ENCODE data around the gene DLGAP4.

DLGAP4 gene

GRCh38 chr20:36310215-36310981 is 4.3 kb downstream of the DLGAP4 start:
- no peaks in the 10 kb centered on the region for H3K36me3 Mint-ChIP-seq
- H3K4me1 Mint-ChIP-seq: peaks cover 0 to 4% of the 10 kb centered on the region in 2 donors
- peaks cover 65 to 81% of the 10 kb centered on the region in 2 donors for H3K27me3 Mint-ChIP-seq
- no peaks in the 10 kb centered on the region for H3K9me3 Mint-ChIP-seq
- ATAC-seq (replicated peaks) (no peak), DNase-seq (no peak)
- no peak overlapping the region for H3K4me3 Mint-ChIP-seq
- H3K27ac Mint-ChIP-seq: no peak overlapping the region

- Mint-ChIP-seq H3K27ac (no peak overlapping the region), H3K36me3 (no peaks in the 10 kb centered on the region), H3K9me3 (no peaks in the 10 kb centered on the region), H3K4me3 (no peak overlapping the region), H3K27me3 (peaks cover 63 to 81% of the 10 kb centered on the region in 2 donors), H3K4me1 (peaks cover 0 to 4% of the 10 kb centered on the region in 2 donors)
- DNase-seq: no peak
- ATAC-seq (replicated peaks): no peak
Observed at GRCh38 chr20:36311141-36311853, 5.2 kb downstream of the DLGAP4 start.

GRCh38 chr20:36311854-36312723 is 6.0 kb downstream of the DLGAP4 start:
- Mint-ChIP-seq H3K36me3 (no peaks in the 10 kb centered on the region), H3K9me3 (no peaks in the 10 kb centered on the region), H3K4me3 (no peak overlapping the region), H3K27me3 (peaks cover 63 to 84% of the 10 kb centered on the region in 2 donors), H3K27ac (no peak overlapping the region), H3K4me1 (peaks cover 0 to 4% of the 10 kb centered on the region in 2 donors)
- ATAC-seq (replicated peaks) (no peak), DNase-seq (no peak)

GRCh38 chr20:36312724-36313441 is 6.7 kb downstream of the DLGAP4 start:
- ATAC-seq (replicated peaks) (no peak), DNase-seq (no peak)
- Mint-ChIP-seq H3K27ac (no peak overlapping the region), H3K4me1 (peaks cover 0 to 2% of the 10 kb centered on the region in 2 donors), H3K9me3 (no peaks in the 10 kb centered on the region), H3K4me3 (no peak overlapping the region), H3K27me3 (peaks cover 55 to 76% of the 10 kb centered on the region in 2 donors), H3K36me3 (no peaks in the 10 kb centered on the region)

GRCh38 chr20:36313476-36313875 is 7.3 kb downstream of the DLGAP4 start:
- no peaks in the 10 kb centered on the region for H3K9me3 Mint-ChIP-seq
- DNase-seq (no peak), ATAC-seq (replicated peaks) (no peak)
- no peaks in the 10 kb centered on the region for H3K36me3 Mint-ChIP-seq
- peaks cover 49 to 70% of the 10 kb centered on the region in 2 donors for H3K27me3 Mint-ChIP-seq
- H3K4me1 Mint-ChIP-seq: peaks cover 0 to 2% of the 10 kb centered on the region in 2 donors
- H3K4me3 Mint-ChIP-seq: no peak overlapping the region
- no peak overlapping the region for H3K27ac Mint-ChIP-seq

- H3K27me3 Mint-ChIP-seq: peaks cover 47 to 67% of the 10 kb centered on the region in 2 donors
- no peak overlapping the region for H3K27ac Mint-ChIP-seq
- no peaks in the 10 kb centered on the region for H3K9me3 Mint-ChIP-seq
- ATAC-seq (replicated peaks) (no peak), DNase-seq (no peak)
- no peak overlapping the region for H3K4me3 Mint-ChIP-seq
- H3K36me3 Mint-ChIP-seq: no peaks in the 10 kb centered on the region
- H3K4me1 Mint-ChIP-seq: peaks cover 0 to 2% of the 10 kb centered on the region in 2 donors
Observed at GRCh38 chr20:36313926-36314325, 7.8 kb downstream of the DLGAP4 start.

- ATAC-seq (replicated peaks): no peak
- Mint-ChIP-seq H3K9me3 (no peaks in the 10 kb centered on the region), H3K4me1 (peaks cover 0 to 2% of the 10 kb centered on the region in 2 donors)
Observed at GRCh38 chr20:36314734-36315544, 8.8 kb downstream of the DLGAP4 start.

GRCh38 chr20:36315545-36316351 is 9.6 kb downstream of the DLGAP4 start:
- no peaks in the 10 kb centered on the region for H3K36me3 Mint-ChIP-seq
- peaks cover 37 to 55% of the 10 kb centered on the region in 2 donors for H3K27me3 Mint-ChIP-seq
- no peak overlapping the region for H3K4me3 Mint-ChIP-seq
- ATAC-seq (replicated peaks): no peak
- peaks cover 0 to 2% of the 10 kb centered on the region in 2 donors for H3K4me1 Mint-ChIP-seq
- H3K9me3 Mint-ChIP-seq: no peaks in the 10 kb centered on the region
- DNase-seq: no peak
- no peak overlapping the region for H3K27ac Mint-ChIP-seq

More at GRCh38 chr20:36314734-36315544, 8.8 kb downstream of the DLGAP4 start:
- H3K27me3 Mint-ChIP-seq: peaks cover 37 to 57% of the 10 kb centered on the region in 2 donors
- no peak for DNase-seq
- H3K27ac Mint-ChIP-seq: no peak overlapping the region
- H3K36me3 Mint-ChIP-seq: no peaks in the 10 kb centered on the region
- no peak overlapping the region for H3K4me3 Mint-ChIP-seq

GRCh38 chr20:36317675-36318074 is 11.5 kb downstream of the DLGAP4 start:
- no peaks in the 10 kb centered on the region for H3K36me3 Mint-ChIP-seq
- no peak for DNase-seq
- peaks cover 0 to 2% of the 10 kb centered on the region in 2 donors for H3K4me1 Mint-ChIP-seq
- peak in 1 of 2 donors; percentile 57 for ATAC-seq (replicated peaks)
- H3K27ac Mint-ChIP-seq: no peak overlapping the region
- peaks cover 31 to 48% of the 10 kb centered on the region in 2 donors for H3K27me3 Mint-ChIP-seq
- no peaks in the 10 kb centered on the region for H3K9me3 Mint-ChIP-seq
- no peak overlapping the region for H3K4me3 Mint-ChIP-seq

GRCh38 chr20:36318166-36318565 is 12.0 kb downstream of the DLGAP4 start:
- Mint-ChIP-seq H3K27ac (no peak overlapping the region), H3K4me1 (peaks cover 0 to 2% of the 10 kb centered on the region in 2 donors), H3K4me3 (no peak overlapping the region), H3K27me3 (peaks cover 30 to 43% of the 10 kb centered on the region in 2 donors), H3K36me3 (no peaks in the 10 kb centered on the region), H3K9me3 (no peaks in the 10 kb centered on the region)
- ATAC-seq (replicated peaks) (no peak), DNase-seq (no peak)

- Mint-ChIP-seq H3K27ac (no peak overlapping the region), H3K4me3 (no peak overlapping the region), H3K27me3 (peaks cover 27 to 31% of the 10 kb centered on the region in 2 donors), H3K4me1 (peaks cover 0 to 1% of the 10 kb centered on the region in 2 donors), H3K9me3 (peaks cover 0 to 1% of the 10 kb centered on the region in 2 donors), H3K36me3 (no peaks in the 10 kb centered on the region)
- no peak for ATAC-seq (replicated peaks)
- no peak for DNase-seq
Observed at GRCh38 chr20:36319356-36320260, 13.5 kb downstream of the DLGAP4 start.
